HG03097 (cell line): ENCODE data around the gene KLC1.

Experiments used
- ATAC-seq: cut with Tn5 transposase; IDR thresholded peaks from one replicate; pipeline ENCODE4 v1.9.1; 2021; ENCODE audit not compliant: unreplicated experiment, low FRiP score

KLC1 gene

DNA sequence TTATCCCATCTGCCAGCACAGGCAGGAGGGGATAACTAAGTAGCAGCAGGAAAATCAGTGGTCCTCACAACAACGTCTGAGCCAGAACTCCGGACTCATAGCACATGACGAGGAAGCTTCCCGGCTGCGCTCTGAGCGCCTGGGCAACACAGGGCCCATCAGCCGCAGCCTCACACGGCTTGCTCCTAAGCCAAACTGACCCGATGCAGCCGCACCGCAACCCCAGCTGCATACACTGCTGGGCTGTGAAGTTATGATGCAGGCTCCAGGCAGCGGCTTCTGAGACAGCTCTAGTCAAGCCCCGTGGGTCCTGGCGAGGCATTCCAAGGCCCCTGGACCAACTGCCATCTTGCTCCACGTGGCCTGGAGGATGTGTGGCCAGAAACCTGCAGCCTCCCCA lies 114.7 kb downstream of the KLC1 start:
- ATAC-seq: no peak

DNA sequence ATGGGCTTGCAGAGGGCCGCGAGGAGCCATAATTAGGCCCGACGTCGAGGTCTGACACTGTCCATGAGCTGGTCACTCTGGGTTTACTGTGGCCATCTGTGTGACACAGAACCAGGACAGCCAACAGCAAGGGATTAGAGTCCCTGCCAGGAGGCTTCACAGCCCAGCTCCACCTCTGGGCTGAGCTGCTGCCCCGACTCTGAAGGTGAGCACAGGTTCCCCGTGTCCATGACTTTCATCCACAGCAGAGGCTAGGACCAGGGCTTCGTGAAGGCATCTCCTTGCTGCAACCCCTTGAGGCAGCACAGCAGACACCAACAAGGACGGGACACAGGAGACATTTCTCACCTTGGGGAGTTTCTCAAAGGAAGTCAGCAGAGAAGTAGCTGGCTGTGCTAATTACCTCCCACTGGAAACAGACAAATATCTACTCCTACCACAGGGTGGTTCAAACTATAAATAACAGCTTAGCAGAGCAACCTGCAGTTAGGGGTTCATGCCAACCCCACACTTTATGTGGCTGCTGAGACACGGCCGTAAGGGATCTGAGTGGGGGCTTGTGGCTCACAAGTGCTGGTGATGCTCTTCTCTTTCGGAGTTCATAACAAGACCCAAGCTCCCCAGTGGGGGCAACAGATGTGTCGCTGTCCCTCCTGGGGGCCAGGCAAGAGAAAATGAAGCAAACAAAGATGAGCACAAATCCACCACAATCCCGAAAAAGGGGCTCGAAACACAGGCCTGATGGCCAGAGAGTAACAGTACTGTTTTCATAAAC lies 115.8 kb downstream of the KLC1 start:
- no peak for ATAC-seq

DNA sequence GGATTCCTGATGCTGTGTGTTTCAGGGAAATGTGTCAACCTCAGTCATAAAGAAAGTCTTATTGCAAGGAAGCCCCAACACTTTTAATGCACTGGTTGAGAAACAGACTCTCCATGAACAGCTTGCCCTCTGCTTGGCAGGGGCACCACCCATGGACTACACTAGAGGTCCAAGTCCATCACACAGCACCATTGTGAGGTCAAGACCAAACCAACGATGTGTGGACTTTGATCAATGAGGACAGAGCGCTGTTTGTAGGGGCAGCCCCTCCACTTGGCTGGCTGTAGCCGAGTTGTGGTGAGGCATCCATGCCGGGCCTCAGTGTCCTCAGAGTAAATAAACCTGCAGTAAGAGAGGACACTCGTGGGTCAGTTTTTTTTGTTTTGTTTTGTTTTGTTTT lies 116.4 kb downstream of the KLC1 start:
- ATAC-seq: no peak

DNA sequence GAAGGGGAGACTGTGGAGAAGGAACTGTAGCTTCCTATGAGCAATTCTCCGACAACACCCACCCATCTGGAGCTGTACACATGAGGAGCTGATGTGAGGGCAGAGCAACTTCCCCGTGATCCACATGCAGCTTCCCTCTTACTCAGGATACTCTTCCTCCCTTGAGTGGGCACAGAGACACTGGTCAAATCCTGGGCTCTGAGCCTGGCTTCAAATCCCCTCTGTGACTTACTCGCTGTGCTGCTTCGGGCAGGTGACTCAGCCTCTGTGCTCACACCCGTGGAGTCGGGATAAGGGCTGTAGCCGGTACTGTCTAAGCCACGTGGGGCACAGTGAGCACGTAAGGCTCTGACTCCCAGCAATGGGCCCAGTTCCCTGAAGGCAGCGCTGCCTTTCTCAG lies 117.7 kb downstream of the KLC1 start:
- ATAC-seq: no peak

DNA sequence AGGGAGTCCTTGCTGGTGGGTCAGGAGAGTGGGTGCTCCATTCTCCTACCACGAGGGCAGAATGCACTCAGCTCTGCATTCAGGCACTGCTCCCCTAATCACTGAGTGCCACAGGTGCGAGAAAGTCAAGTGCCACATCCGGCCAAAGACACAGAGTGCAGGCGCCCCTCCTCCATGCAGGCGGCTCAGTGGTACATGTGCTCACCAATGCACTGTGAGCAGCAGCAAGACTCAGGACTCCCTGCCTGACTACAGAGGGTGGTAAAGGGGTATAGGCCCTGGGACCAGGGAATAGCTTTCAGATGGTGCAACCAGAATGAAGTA lies 119.5 kb downstream of the KLC1 start:
- ATAC-seq: no peak

DNA sequence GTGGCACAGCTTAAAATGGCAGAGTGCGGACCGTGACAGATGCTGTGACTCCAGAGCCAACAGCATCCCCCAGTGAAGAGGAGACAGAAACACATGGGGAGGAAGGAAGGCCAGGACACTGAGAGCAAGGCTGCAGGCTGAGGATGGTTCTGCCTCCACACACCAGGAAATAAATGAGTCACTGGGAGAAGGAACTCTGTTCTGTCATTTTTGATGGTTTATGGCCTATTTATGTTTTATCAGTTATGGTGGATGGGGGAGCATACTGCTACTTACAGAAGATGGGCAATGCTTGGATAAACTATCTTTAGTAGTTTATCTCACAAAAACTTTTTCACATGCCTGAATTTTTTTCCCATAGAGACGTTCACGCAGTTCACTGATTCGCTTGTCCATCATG lies 120.4 kb downstream of the KLC1 start:
- no peak for ATAC-seq

DNA sequence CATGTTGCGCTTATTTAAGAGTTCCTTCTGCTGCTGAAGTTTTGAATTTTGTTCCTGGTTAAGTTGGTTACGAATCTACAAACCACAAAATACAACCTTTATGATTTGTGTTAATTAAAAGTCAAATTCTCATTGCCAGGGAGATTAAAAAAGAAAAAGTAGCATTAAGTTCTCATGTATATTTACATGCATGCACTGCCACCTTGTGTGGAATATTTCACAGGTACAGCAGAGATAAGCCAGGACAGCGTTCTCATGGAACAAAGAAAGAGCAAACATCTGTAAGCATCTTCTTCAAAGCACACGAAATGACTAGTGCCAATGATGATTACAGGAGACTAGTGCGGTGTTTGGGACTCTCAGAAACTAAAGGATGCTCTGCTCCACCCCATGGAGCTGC lies 120.8 kb downstream of the KLC1 start:
- no peak for ATAC-seq
